Measurements from ENCODE around the gene ANAPC7.
"Not testable (repeated sequence)": the region's sequence is repeated elsewhere in the genome, so short reads cannot be mapped to it uniquely, and the experiment has no call there.

ANAPC7 gene

GRCh38 chr12:110426406-110426805 is 22.9 kb upstream of the ANAPC7 start:
- in situ Hi-C loops (cut with MboI; ENCODE audit: low sequenced_read_pairs, unreplicated experiment), result loop anchor here (10.0 kb wide), 1 partner anchor 322 kb away; no protein-coding TSS in a partner anchor
- TF ChIP-seq, protein P1, sequence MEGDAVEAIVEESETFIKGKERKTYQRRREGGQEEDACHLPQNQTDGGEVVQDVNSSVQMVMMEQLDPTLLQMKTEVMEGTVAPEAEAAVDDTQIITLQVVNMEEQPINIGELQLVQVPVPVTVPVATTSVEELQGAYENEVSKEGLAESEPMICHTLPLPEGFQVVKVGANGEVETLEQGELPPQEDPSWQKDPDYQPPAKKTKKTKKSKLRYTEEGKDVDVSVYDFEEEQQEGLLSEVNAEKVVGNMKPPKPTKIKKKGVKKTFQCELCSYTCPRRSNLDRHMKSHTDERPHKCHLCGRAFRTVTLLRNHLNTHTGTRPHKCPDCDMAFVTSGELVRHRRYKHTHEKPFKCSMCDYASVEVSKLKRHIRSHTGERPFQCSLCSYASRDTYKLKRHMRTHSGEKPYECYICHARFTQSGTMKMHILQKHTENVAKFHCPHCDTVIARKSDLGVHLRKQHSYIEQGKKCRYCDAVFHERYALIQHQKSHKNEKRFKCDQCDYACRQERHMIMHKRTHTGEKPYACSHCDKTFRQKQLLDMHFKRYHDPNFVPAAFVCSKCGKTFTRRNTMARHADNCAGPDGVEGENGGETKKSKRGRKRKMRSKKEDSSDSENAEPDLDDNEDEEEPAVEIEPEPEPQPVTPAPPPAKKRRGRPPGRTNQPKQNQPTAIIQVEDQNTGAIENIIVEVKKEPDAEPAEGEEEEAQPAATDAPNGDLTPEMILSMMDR (IDR thresholded peaks at IDR 0.05; ENCODE audit: borderline replicate concordance, control extremely low read depth, extremely low read depth, insufficient read depth, missing control alignments), result no peak
- no peak for DNase-seq (ENCODE audit: low spot score)

DNA sequence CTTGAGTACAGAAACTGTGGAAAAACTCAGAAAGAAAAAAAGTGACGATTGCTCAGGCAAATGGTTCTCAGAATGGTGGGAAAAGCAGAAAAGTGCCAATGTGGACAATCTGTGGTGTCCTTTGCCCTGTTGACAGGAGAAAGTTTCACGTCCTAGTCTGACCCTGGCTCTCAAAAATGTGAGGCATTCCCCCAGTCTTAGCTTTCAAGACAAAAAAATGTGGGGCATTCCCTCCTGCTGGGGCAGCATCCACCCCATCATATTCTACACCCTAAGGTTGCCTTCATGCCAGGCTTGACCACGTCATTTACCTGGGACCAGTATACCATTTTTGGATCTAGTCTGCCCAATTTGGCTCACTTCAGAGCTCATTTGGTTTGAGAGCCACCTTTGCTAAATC is 20.7 kb upstream of the ANAPC7 start:
- TF ChIP-seq, protein P1 (IDR thresholded peaks at IDR 0.05; ENCODE audit: borderline replicate concordance, control extremely low read depth, extremely low read depth, insufficient read depth, missing control alignments), result no peak
- no peak for DNase-seq (ENCODE audit: low spot score)
- in situ Hi-C loops (cut with MboI; ENCODE audit: low sequenced_read_pairs, unreplicated experiment), result loop anchor here (10.0 kb wide), 1 partner anchor 319 kb away; no protein-coding TSS in a partner anchor

- no peak for DNase-seq (ENCODE audit: low spot score)
- TF ChIP-seq, protein P1 (IDR thresholded peaks at IDR 0.05; ENCODE audit: borderline replicate concordance, control extremely low read depth, extremely low read depth, insufficient read depth, missing control alignments), result no peak
- in situ Hi-C loops (cut with MboI; ENCODE audit: low sequenced_read_pairs, unreplicated experiment), result loop anchor here (10.0 kb wide), 1 partner anchor 317 kb away; no protein-coding TSS in a partner anchor
Measured at GRCh38 chr12:110421701-110422100, 18.2 kb upstream of the ANAPC7 start.

- no peak for DNase-seq (ENCODE audit: low spot score)
- in situ Hi-C loops (cut with MboI; ENCODE audit: low sequenced_read_pairs, unreplicated experiment), result loop anchor here (10.0 kb wide), 1 partner anchor 316 kb away; no protein-coding TSS in a partner anchor
- TF ChIP-seq, protein P1 (IDR thresholded peaks at IDR 0.05; ENCODE audit: borderline replicate concordance, control extremely low read depth, extremely low read depth, insufficient read depth, missing control alignments), result no peak
Measured at GRCh38 chr12:110421159-110421661, 17.7 kb upstream of the ANAPC7 start.

GRCh38 chr12:110420644-110421043 is 17.1 kb upstream of the ANAPC7 start:
- in situ Hi-C loops (cut with MboI; ENCODE audit: low sequenced_read_pairs, unreplicated experiment), result loop anchor here (10.0 kb wide), 1 partner anchor 316 kb away; no protein-coding TSS in a partner anchor
- DNase-seq (ENCODE audit: low spot score), result not testable (repeated sequence)

DNA sequence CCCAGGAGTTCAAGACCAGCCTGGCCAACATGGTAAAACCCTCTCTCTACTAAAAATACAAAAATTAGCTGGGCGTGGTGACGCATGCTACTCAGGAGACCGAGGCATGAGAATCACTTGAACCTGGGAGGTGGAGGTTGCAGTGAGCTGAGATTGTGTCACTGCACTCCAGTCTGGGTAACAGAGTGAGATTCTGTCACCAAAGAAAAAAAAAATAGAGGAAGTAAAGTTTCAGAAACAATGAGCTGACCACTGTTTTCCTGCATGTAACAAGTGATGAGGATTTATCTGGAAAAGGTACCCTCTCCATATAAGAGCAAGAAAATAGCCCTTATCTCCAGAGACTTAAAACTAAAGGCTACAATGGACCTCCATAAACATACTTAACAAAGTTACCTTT is 13.6 kb upstream of the ANAPC7 start:
- DNase-seq (ENCODE audit: low spot score); in situ Hi-C loops (cut with MboI; ENCODE audit: low sequenced_read_pairs, unreplicated experiment): not testable (repeated sequence)

GRCh38 chr12:110410086-110410485 is 6.6 kb upstream of the ANAPC7 start:
- in situ Hi-C loops (cut with MboI; ENCODE audit: low sequenced_read_pairs, unreplicated experiment); DNase-seq (ENCODE audit: low spot score): not testable (repeated sequence)

- in situ Hi-C loops (cut with MboI; ENCODE audit: low sequenced_read_pairs, unreplicated experiment); DNase-seq (ENCODE audit: low spot score): not testable (repeated sequence)
Measured at GRCh38 chr12:110405126-110405662, 1.7 kb upstream of the ANAPC7 start.

Data from GM13976 (cell line).